Endothelial cell (in vitro differentiated cells): ENCODE results near the gene OR2V1. TPM values are rescaled to one million over a fixed set of nuclear protein-coding genes. Genes with fewer than 3 reads are reported as not detected.
"Not testable (repeated sequence)": the region's sequence is repeated elsewhere in the genome, so short reads cannot be mapped to it uniquely, and the experiment has no call there.

Experiments
- DNase-seq: peaks from one replicate; pipeline ENCODE4 v3.0.0; 2021; ENCODE audit warnings: low spot score
- H3K27ac Mint-ChIP-seq: one replicate; pipeline ENCODE4 v1.8.0; 2021; ENCODE audit warnings: mixed read lengths, inconsistent platforms; ENCODE audit not compliant: unreplicated experiment
- H3K27me3 Mint-ChIP-seq: one replicate; pipeline ENCODE4 v1.8.0; 2021; ENCODE audit warnings: mild to moderate bottlenecking, moderate library complexity, mixed read lengths, inconsistent platforms; ENCODE audit not compliant: unreplicated experiment
- H3K36me3 Mint-ChIP-seq: one replicate; pipeline ENCODE4 v1.8.0; 2021; ENCODE audit warnings: mild to moderate bottlenecking, low read depth, mixed read lengths, inconsistent platforms; ENCODE audit not compliant: unreplicated experiment
- H3K4me1 Mint-ChIP-seq: one replicate; pipeline ENCODE4 v1.8.0; 2021; ENCODE audit warnings: mild to moderate bottlenecking, mixed read lengths, inconsistent platforms; ENCODE audit not compliant: unreplicated experiment
- H3K4me3 Mint-ChIP-seq: one replicate; pipeline ENCODE4 v1.8.0; 2021; ENCODE audit warnings: mild to moderate bottlenecking, mixed read lengths, inconsistent platforms; ENCODE audit not compliant: unreplicated experiment
- H3K9me3 Mint-ChIP-seq: one replicate; pipeline ENCODE4 v1.8.0; 2021; ENCODE audit warnings: mixed read lengths, inconsistent platforms; ENCODE audit not compliant: unreplicated experiment
- CTCF ChIP-seq: fragments of 200-600 bp; sonication (generic); IDR thresholded peaks from one replicate; pipeline ENCODE4 v1.5.0; 2021; ENCODE audit warnings: antibody characterized with exemption; ENCODE audit not compliant: unreplicated experiment
- total RNA-seq: library from RNA; stranded (reverse); fragmentation: NEBNext Ultra II Directional; extraction: Animal tissue kit (Norgen Biotek cat#: 25700); gene quantifications from one replicate; pipeline ENCODE4 v1.2.1, GENCODE V29; 2021; ENCODE audit not compliant: unreplicated experiment

Gene OR2V1
- total RNA-seq, 1 donor from 2014 or later, result not detected

GRCh38 chr5:181149355-181149754 lies 18.4 kb upstream of the OR2V1 start:
- no peak for TF ChIP-seq CTCF
- no peak overlapping the region for H3K27ac Mint-ChIP-seq
- peaks cover 2% of the 10 kb centered on the region for H3K4me1 Mint-ChIP-seq
- peaks cover 8% of the 10 kb centered on the region for H3K27me3 Mint-ChIP-seq
- no peak for DNase-seq
- H3K36me3 Mint-ChIP-seq, result no peaks in the 10 kb centered on the region
- H3K9me3 Mint-ChIP-seq, result no peaks in the 10 kb centered on the region
- H3K4me3 Mint-ChIP-seq, result no peak overlapping the region

GRCh38 chr5:181146927-181147636 lies 16.1 kb upstream of the OR2V1 start, which contains the start of gene OR2V2:
OR2V2 (plus strand) TSS chr5:181147586; CDS start chr5:181154943, 7,357 bp downstream.
- H3K9me3 Mint-ChIP-seq, H3K27ac Mint-ChIP-seq, H3K36me3 Mint-ChIP-seq, H3K4me3 Mint-ChIP-seq, DNase-seq, H3K4me1 Mint-ChIP-seq, H3K27me3 Mint-ChIP-seq: not testable (repeated sequence)

GRCh38 chr5:181145133-181145532 lies 14.2 kb upstream of the OR2V1 start:
- H3K4me3 Mint-ChIP-seq, result no peak overlapping the region
- DNase-seq, result no peak
- peaks cover 5% of the 10 kb centered on the region for H3K27me3 Mint-ChIP-seq
- TF ChIP-seq CTCF, result no peak
- H3K9me3 Mint-ChIP-seq, result no peaks in the 10 kb centered on the region
- H3K36me3 Mint-ChIP-seq, result no peaks in the 10 kb centered on the region
- peaks cover 2% of the 10 kb centered on the region for H3K4me1 Mint-ChIP-seq
- H3K27ac Mint-ChIP-seq, result no peak overlapping the region

- Mint-ChIP-seq H3K36me3 (peaks cover 5% of the 10 kb centered on the region), H3K27me3 (peaks cover 3% of the 10 kb centered on the region), H3K4me1 (no peaks in the 10 kb centered on the region), H3K4me3 (no peak overlapping the region), H3K27ac (no peak overlapping the region), H3K9me3 (no peaks in the 10 kb centered on the region)
- TF ChIP-seq CTCF, result no peak
- no peak for DNase-seq
Observed at GRCh38 chr5:181142054-181142453, 11.1 kb upstream of the OR2V1 start.

GRCh38 chr5:181140766-181141165 lies 9.8 kb upstream of the OR2V1 start:
- Mint-ChIP-seq H3K27ac (no peak overlapping the region), H3K4me1 (no peaks in the 10 kb centered on the region), H3K9me3 (no peaks in the 10 kb centered on the region), H3K27me3 (peaks cover 2% of the 10 kb centered on the region), H3K36me3 (peaks cover 5% of the 10 kb centered on the region), H3K4me3 (no peak overlapping the region)
- no peak for DNase-seq
- no peak for TF ChIP-seq CTCF
